ENCODE results near the gene TIA1.
"Not testable (repeated sequence)": the region's sequence is repeated elsewhere in the genome, so short reads cannot be mapped to it uniquely, and the experiment has no call there.

Gene TIA1

GRCh38 chr2:70214953-70215549 lies 33.4 kb downstream of the TIA1 start:
- peak; percentile 85 for DNase-seq (ENCODE audit: low read depth)

GRCh38 chr2:70214365-70214764 lies 34.1 kb downstream of the TIA1 start:
- DNase-seq (ENCODE audit: low read depth) = no peak

- DNase-seq (ENCODE audit: low read depth) = no peak
These were observed 36.0 kb downstream of the TIA1 start for GRCh38 chr2:70212298-70212932.

- DNase-seq (ENCODE audit: low read depth) = no peak
These were observed 36.8 kb downstream of the TIA1 start for GRCh38 chr2:70211595-70211994.

GRCh38 chr2:70204452-70204851 lies 44.0 kb downstream of the TIA1 start:
- DNase-seq (ENCODE audit: low read depth) = no peak

GRCh38 chr2:70203086-70203485 lies 45.3 kb downstream of the TIA1 start:
- no peak for DNase-seq (ENCODE audit: low read depth)

- DNase-seq (ENCODE audit: low read depth) = no peak
These were observed 46.1 kb downstream of the TIA1 start for GRCh38 chr2:70202236-70202806.

- no peak for DNase-seq (ENCODE audit: low read depth)
These were observed 46.6 kb downstream of the TIA1 start for GRCh38 chr2:70201831-70202230.

- no peak for DNase-seq (ENCODE audit: low read depth)
These were observed 47.1 kb downstream of the TIA1 start for GRCh38 chr2:70201225-70201768.

- no peak for DNase-seq (ENCODE audit: low read depth)
These were observed 49.0 kb downstream of the TIA1 start for GRCh38 chr2:70199320-70199864.

GRCh38 chr2:70192516-70192915 lies 55.9 kb downstream of the TIA1 start:
- no peak for DNase-seq (ENCODE audit: low read depth)

- no peak for DNase-seq (ENCODE audit: low read depth)
These were observed 57.1 kb downstream of the TIA1 start for GRCh38 chr2:70191244-70191735.

GRCh38 chr2:70190418-70191243 lies 57.8 kb downstream of the TIA1 start, which contains the start of gene C2orf42:
TSS of gene C2orf42 (minus strand) at chr2:70191019. CDS start at chr2:70181985, 9,034 bp downstream.
- DNase-seq (ENCODE audit: low read depth) = peak; percentile 93

GRCh38 chr2:70188460-70188859 lies 60.0 kb downstream of the TIA1 start:
- no peak for DNase-seq (ENCODE audit: low read depth)

- DNase-seq (ENCODE audit: low read depth) = not testable (repeated sequence)
These were observed 61.3 kb downstream of the TIA1 start for GRCh38 chr2:70187170-70187569.

GRCh38 chr2:70182689-70183088 lies 65.7 kb downstream of the TIA1 start:
- no peak for DNase-seq (ENCODE audit: low read depth)

- DNase-seq (ENCODE audit: low read depth) = no peak
These were observed 67.0 kb downstream of the TIA1 start for GRCh38 chr2:70181363-70181956.

GRCh38 chr2:70173520-70173919 lies 74.9 kb downstream of the TIA1 start:
- no peak for DNase-seq (ENCODE audit: low read depth)

GRCh38 chr2:70169654-70170245 lies 78.7 kb downstream of the TIA1 start:
- not testable (repeated sequence) for DNase-seq (ENCODE audit: low read depth)

- DNase-seq (ENCODE audit: low read depth) = no peak
These were observed 87.3 kb downstream of the TIA1 start for GRCh38 chr2:70161069-70161534.

GRCh38 chr2:70160545-70160944 lies 87.9 kb downstream of the TIA1 start:
- no peak for DNase-seq (ENCODE audit: low read depth)
